H7 (cell line): Measurements from ENCODE around the gene GNE. TPM values are rescaled to one million over a fixed set of nuclear protein-coding genes. Genes with fewer than 3 reads are reported as not detected.
"Not testable (repeated sequence)": the region's sequence is repeated elsewhere in the genome, so short reads cannot be mapped to it uniquely, and the experiment has no call there.

Experiments
- DNase-seq: peaks from one replicate; pipeline ENCODE4 v3.0.0; 2012
- H3K27me3 ChIP-seq: 2 replicates; pipeline ENCODE4 v1.6.0; 2011; ENCODE audit warnings: mild to moderate bottlenecking, low read length; ENCODE audit not compliant: control insufficient read depth, insufficient read depth
- H3K36me3 ChIP-seq: replicated peaks from 2 replicates; pipeline ENCODE4 v1.5.1; 2011; ENCODE audit warnings: low read length; ENCODE audit not compliant: control insufficient read depth, insufficient read depth
- H3K4me3 ChIP-seq: 2 replicates; pipeline ENCODE4 v1.5.1; 2011; ENCODE audit warnings: low read depth, mild to moderate bottlenecking, control low read depth, low read length, moderate library complexity; ENCODE audit not compliant: insufficient read depth
- total RNA-seq: library from RNA; depleted of rRNA; stranded (reverse); fragments of >200 nt; shearing (Covaris generic); gene quantifications from 2 replicates; pipeline ENCODE4 v1.2.3, GENCODE V29; 2014; rRNA removed

GNE gene, protein sequence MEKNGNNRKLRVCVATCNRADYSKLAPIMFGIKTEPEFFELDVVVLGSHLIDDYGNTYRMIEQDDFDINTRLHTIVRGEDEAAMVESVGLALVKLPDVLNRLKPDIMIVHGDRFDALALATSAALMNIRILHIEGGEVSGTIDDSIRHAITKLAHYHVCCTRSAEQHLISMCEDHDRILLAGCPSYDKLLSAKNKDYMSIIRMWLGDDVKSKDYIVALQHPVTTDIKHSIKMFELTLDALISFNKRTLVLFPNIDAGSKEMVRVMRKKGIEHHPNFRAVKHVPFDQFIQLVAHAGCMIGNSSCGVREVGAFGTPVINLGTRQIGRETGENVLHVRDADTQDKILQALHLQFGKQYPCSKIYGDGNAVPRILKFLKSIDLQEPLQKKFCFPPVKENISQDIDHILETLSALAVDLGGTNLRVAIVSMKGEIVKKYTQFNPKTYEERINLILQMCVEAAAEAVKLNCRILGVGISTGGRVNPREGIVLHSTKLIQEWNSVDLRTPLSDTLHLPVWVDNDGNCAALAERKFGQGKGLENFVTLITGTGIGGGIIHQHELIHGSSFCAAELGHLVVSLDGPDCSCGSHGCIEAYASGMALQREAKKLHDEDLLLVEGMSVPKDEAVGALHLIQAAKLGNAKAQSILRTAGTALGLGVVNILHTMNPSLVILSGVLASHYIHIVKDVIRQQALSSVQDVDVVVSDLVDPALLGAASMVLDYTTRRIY
- 14.1 and 14.3 TPM in 2 replicates for total RNA-seq

DNA sequence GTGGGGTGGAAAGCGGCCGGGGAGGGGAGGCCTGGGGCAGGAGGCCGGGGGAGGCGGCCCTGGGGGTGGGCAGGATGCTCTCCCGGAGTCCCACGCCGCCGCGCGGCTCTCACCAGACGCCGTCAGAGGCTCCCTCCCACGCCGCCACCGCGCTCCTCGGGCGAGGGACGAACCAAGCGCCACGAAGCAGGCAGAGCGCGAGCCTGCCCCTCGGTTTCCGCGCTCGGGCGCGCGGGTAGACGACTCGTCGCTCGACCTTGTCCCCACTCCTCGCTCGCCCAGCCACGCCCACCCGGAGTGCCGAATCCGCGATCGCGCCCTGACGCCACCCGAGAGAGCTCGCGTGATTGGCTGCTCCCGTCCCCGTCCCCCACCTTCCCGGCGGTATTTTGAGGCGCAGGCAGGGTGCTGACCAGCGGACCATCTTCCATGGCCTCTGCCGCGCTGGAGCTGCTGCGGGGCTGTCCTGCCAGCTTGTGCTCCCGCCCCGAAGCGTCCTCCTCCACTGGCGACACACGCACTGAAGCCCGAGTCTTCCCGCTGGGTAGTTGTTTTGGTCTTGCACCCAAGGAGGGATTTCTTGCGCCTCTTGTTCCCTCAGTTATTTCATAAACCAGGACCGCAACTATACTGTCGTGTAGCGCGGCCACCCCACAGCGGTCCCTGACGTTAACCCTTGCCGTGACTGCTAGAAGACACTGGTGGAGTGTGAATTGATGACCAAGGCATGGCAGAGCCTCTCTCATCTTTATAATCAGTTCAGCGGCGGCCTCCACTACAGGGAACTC lies at the start of gene GNE:
GNE (minus strand) TSS at position 241 of the 788 bp plus-strand sequence. CDS start 9,093 bp downstream, outside the sequence.
- Histone ChIP-seq H3K27me3 (no peaks in the 10 kb centered on the region), H3K4me3 (peak within 1 kb of the TSS; percentile 90), H3K36me3 (no peaks in the 10 kb centered on the region)
- peak; percentile 95 for DNase-seq

DNA sequence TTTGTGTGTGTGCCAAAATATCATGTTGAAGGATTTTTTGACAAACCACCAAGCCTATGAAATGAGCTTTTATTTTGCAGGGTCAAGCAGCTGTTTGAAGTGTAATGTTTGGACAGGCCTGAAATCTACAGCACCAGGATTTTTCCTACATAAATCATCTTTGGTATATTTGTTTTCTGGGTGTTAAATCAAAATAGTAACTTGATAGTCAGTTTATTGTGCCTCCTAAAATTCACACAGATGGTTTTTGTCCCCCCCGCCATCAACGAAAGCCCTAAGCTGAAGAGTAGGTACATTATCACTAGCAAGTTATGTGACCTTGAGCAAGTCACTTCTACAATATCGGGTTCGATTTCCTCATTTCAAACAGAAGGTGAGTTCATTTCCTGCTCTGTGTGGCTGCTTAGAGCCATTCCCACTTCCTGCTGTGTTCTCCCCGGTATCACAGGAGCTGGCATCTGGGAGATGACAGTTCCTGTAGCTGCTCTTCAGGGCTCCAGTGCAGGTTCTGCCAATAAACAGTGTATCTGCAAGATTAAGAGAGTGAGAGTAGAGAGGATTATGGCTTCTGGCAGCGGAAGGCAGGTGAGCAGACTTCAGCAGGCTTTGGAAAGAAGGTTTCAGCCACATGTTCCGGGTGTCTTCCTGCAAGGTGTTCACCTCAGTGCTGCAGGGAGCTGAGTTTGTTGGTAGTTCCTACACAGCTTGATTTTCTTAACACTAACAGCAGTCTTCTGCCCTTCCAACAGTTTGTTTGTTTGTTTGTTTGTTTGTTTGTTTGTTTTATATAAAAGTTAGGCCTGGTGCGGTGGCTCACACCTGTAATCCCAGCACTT lies 48.4 kb upstream of the GNE start:
- Histone ChIP-seq H3K36me3 (no peaks in the 10 kb centered on the region), H3K4me3 (no peak overlapping the region), H3K27me3 (no peaks in the 10 kb centered on the region)
- DNase-seq = no peak

- H3K27me3 ChIP-seq, H3K36me3 ChIP-seq, DNase-seq, H3K4me3 ChIP-seq: not testable (repeated sequence)
These were observed 46.1 kb upstream of the GNE start for GRCh38 chr9:36304366-36304765.

GRCh38 chr9:36301227-36301626 lies 43.0 kb upstream of the GNE start:
- no peak for DNase-seq
- Histone ChIP-seq H3K27me3 (no peaks in the 10 kb centered on the region), H3K4me3 (no peak overlapping the region), H3K36me3 (no peaks in the 10 kb centered on the region)

- Histone ChIP-seq H3K27me3 (no peaks in the 10 kb centered on the region), H3K4me3 (no peak overlapping the region), H3K36me3 (no peaks in the 10 kb centered on the region)
- no peak for DNase-seq
These were observed 40.3 kb upstream of the GNE start for GRCh38 chr9:36298566-36298965.

DNA sequence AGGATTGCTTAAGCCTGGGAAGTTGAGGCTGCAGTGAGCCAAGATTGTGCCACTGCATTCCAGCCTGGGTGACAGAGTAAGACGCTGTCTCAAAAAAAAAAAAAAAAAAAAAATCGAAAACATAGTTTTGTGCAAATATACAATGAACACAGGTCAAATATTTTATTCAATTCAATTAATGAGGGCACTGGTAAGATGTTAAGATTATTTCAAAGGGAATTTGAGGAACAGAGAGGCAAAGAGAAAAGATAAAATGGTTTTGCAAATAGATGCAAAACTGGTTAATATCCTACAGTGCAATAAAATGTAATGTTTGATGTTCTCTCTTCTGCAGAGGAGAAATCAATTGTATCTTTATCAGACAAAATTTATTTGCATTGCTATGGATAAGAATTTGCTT lies 39.5 kb upstream of the GNE start:
- DNase-seq = no peak
- Histone ChIP-seq H3K36me3 (no peaks in the 10 kb centered on the region), H3K4me3 (no peak overlapping the region), H3K27me3 (no peaks in the 10 kb centered on the region)

DNA sequence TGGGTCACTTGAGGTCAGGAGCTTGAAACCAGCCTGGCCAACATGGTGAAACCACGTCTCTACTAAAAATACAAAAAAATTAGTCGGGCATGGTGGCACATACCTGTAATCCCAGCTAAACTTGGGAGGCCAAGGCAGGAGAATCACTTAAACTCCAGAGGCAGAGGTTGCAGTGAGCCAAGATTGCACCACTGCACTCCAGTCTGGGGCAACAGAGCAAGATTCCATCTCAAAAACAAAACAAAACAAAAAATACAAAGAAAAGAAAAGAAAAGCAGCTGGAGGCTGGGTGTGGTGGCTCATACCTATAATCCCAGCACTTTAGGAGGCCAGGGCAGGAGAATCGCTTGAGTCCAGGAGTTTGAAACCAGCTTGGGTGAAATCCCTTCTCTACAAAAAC lies 36.7 kb upstream of the GNE start:
- not testable (repeated sequence) for DNase-seq, H3K4me3 ChIP-seq, H3K27me3 ChIP-seq, H3K36me3 ChIP-seq

DNA sequence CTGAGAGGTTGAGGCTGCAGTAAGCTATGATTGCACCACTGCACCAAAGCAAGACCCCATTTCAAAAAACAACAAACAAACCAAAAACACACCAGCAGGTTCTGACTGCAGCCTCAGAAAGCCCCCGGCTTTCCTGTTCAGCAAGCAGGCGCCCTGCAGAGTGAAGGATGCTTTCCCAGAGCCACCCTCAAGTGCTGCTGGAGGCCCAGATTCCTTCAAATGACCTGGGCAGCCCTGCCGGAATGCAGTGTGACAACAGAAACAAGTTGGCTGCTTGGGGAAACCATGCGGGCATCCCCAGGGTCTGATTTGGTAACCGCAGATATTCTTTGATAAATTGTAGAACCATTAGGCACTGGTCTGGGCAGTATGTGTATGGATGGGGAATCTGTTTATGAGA lies 35.7 kb upstream of the GNE start:
- no peaks in the 10 kb centered on the region for H3K36me3 ChIP-seq
- DNase-seq = no peak
- no peaks in the 10 kb centered on the region for H3K27me3 ChIP-seq
- H3K4me3 ChIP-seq = no peak overlapping the region

GRCh38 chr9:36293171-36293570 lies 34.9 kb upstream of the GNE start:
- no peak for DNase-seq
- no peaks in the 10 kb centered on the region for H3K27me3 ChIP-seq
- no peaks in the 10 kb centered on the region for H3K36me3 ChIP-seq
- H3K4me3 ChIP-seq = no peak overlapping the region

DNA sequence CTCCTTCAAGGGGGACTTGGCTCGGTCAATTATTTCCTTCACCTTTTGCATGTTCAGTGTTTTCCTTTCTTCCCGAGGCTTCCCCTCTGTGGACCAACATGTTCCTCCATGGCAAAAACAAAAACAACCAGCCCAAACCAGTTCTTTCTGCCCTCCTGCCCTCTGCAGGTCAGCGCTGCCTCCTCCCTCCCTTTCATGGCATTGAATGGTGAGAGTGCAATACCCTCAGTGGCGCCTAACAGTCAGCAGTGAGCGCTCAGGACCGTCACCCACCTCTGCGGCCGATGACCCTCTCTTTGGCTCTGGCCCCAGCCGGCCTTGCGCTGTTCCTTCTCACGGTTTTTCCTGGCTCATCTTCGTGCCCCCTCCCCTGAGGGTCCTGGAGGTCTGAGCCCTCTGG lies 34.4 kb upstream of the GNE start:
- no peak overlapping the region for H3K4me3 ChIP-seq
- peak; percentile 67 for DNase-seq

GRCh38 chr9:36290996-36291395 lies 32.7 kb upstream of the GNE start:
- no peak overlapping the region for H3K4me3 ChIP-seq
- no peaks in the 10 kb centered on the region for H3K27me3 ChIP-seq
- H3K36me3 ChIP-seq = no peaks in the 10 kb centered on the region
- no peak for DNase-seq

More for the DNA sequence above, 34.4 kb upstream of the GNE start:
- H3K36me3 ChIP-seq = no peaks in the 10 kb centered on the region
- no peaks in the 10 kb centered on the region for H3K27me3 ChIP-seq

DNA sequence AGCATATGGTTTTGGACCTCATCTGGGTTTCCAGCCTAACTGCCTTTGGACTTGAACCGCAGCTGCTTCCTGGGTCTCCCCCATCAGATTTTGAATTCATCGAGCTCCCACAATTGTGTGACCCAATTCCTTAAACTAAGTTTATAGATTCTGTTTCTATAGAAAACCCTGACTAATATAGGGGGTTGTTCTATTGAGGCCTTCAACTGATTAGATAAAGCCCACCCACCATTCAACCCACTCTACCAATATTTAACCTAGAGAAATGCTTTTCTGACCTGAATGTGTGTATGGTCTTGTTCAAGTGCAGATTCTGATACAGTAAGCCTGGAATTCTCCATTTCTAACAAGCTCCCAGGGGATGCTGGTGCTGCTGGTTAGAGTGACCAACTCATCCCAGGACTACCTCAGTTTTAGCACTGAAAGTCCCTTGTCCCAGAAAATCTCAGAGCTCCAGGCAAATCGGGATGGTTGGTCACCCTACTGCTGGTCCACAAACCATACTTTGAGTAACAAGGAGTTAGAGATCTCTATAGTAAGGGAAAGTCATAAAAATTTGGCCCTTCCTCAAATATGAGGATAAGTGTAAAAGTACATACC lies 31.7 kb upstream of the GNE start:
- Histone ChIP-seq H3K4me3 (no peak overlapping the region), H3K36me3 (no peaks in the 10 kb centered on the region), H3K27me3 (no peaks in the 10 kb centered on the region)
- DNase-seq = no peak

DNA sequence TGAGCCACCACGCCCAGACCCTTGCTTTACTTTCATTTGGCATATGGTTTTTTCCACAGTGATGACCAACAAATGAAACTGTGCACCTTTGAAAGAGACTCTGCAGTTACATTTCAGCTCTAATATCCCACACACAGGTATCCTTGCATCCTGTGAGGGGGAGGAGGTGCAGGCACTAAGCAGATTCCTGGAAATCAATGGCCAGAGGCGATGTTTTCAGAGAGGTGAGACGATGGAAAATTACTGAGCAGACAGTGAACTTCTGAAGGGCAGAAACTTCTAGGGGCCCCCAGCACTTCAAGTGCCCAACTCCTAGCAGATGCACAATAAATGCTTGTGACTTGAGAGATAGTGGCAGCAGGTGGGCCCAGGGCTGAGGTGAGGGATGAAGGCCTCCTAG lies 29.8 kb upstream of the GNE start:
- no peaks in the 10 kb centered on the region for H3K36me3 ChIP-seq
- no peak for DNase-seq
- H3K4me3 ChIP-seq = no peak overlapping the region
- H3K27me3 ChIP-seq = no peaks in the 10 kb centered on the region

GRCh38 chr9:36286388-36286787 lies 28.1 kb upstream of the GNE start:
- Histone ChIP-seq H3K27me3 (no peaks in the 10 kb centered on the region), H3K36me3 (no peaks in the 10 kb centered on the region), H3K4me3 (no peak overlapping the region)
- no peak for DNase-seq
